Left colon (tissue), 2 donors: ENCODE data around the gene ADORA2B. TPM values are rescaled to one million over a fixed set of nuclear protein-coding genes. Genes with fewer than 3 reads are reported as not detected.
"Not testable (repeated sequence)": the region's sequence is repeated elsewhere in the genome, so short reads cannot be mapped to it uniquely, and the experiment has no call there.

Source experiments
- ATAC-seq: fragments of 200-7000 bp; cut with Tn5 transposase; one replicate; pipeline ENCODE4 v1.9.1; 2020; ENCODE audit warnings: mild to moderate bottlenecking, moderate library complexity
- DNase-seq, 2 donors: peaks; one replicate each; pipeline ENCODE4 v3.0.0-alpha.2; 2020
- intact Hi-C, 2 donors: fragments of 100-400 bp; cut with DNase I in 1 of 2; cut with micrococcal nuclease in 1 of 2; formaldehyde crosslinking; loops; one replicate each; pipeline versions ENCODE4 v1.11.2 to v1.14.0; 2022; cut with DNase I, micrococcal nuclease
- total RNA-seq, 2 donors: library from RNA; stranded (reverse); fragmentation: NEBNext Ultra II Directional; extraction: Animal tissue kit (Norgen Biotek cat#: 25700); gene quantifications; one replicate each; pipeline ENCODE4 v1.2.1, GENCODE V29; 2021
- donor health status: DM: no; HTN: no; CAD: no.
- donor health status: DM: yes; HTN: yes; CAD: no.

ADORA2B gene
- total RNA-seq, 2 donors from 2014 or later, result 28.6 to 31.4 TPM

GRCh38 chr17:15919466-15919865 lies 25.5 kb upstream of the ADORA2B start:
- DNase-seq, result no peak
- intact Hi-C loops, result no loop called here
- no peak for ATAC-seq

GRCh38 chr17:15920758-15921239 lies 24.1 kb upstream of the ADORA2B start:
- no peak for ATAC-seq
- peak in 1 of 2 donors; percentile 57 for DNase-seq
- intact Hi-C loops, result no loop called here

- intact Hi-C loops, result no loop called here
- ATAC-seq (no peak), DNase-seq (no peak)
Observed at GRCh38 chr17:15921640-15922039, 23.3 kb upstream of the ADORA2B start.

- intact Hi-C loops, result no loop called here
- ATAC-seq, result no peak
- DNase-seq, result no peak
Observed at GRCh38 chr17:15922586-15922985, 22.3 kb upstream of the ADORA2B start.

DNA sequence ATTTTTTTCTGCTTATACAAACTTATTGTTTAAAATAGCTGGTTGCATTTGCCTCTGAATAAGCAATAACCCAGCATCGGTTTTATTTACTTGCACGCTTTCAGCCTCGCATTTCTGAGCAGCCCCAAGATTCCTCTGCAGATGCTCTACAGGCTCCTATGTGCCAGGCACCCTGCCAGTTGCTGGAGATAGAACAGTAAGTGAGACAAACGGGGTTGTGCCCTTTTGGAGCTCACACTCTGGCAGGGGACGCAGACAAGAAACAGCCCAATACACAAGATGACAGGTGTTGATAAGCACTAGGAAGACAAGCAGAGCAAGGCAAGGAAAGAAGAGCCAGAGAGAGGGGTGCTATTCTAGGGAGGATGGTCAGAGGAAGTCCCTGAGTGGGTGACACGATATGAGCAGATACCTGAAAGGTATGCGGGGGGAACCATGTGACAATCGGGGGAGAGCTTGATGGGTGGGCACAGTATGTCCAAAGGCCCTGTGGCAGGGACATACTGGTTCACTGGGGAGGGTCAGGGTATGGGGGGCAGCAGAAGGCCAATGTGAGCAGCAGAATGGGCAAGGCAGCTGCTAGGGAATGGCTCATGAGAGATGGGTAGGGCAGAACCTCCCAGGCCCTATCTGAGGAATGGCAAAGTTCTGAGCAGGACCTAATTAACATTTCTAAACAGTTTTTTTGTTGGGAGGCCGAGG lies 18.7 kb upstream of the ADORA2B start:
- DNase-seq (peak; percentile 24 to 67), ATAC-seq (peak; percentile 20)
- intact Hi-C loops, result no loop called here

- ATAC-seq, result no peak
- DNase-seq, result no peak
- intact Hi-C loops, result no loop called here
Observed at GRCh38 chr17:15928286-15928785, 16.6 kb upstream of the ADORA2B start.

- DNase-seq (no peak), ATAC-seq (no peak)
- intact Hi-C loops, result no loop called here
Observed at GRCh38 chr17:15929941-15930340, 15.0 kb upstream of the ADORA2B start.

- no peak for DNase-seq
- intact Hi-C loops, result no loop called here
- no peak for ATAC-seq
Observed at GRCh38 chr17:15930426-15930825, 14.5 kb upstream of the ADORA2B start.

- DNase-seq (no peak), ATAC-seq (no peak)
- intact Hi-C loops, result no loop called here
Observed at GRCh38 chr17:15931394-15931793, 13.5 kb upstream of the ADORA2B start.

GRCh38 chr17:15934866-15935265 lies 10.1 kb upstream of the ADORA2B start:
- intact Hi-C loops, result no loop called here
- ATAC-seq (no peak), DNase-seq (no peak)

GRCh38 chr17:15935891-15936290 lies 9.0 kb upstream of the ADORA2B start:
- DNase-seq, result no peak
- intact Hi-C loops, result no loop called here
- no peak for ATAC-seq

GRCh38 chr17:15936481-15936880 lies 8.4 kb upstream of the ADORA2B start:
- intact Hi-C loops, ATAC-seq, DNase-seq: not testable (repeated sequence)

GRCh38 chr17:15941781-15942180 lies 3.1 kb upstream of the ADORA2B start:
- no peak for ATAC-seq
- no peak for DNase-seq
- intact Hi-C loops, result loop anchor here in 1 of 2 donors (10.0 kb wide), 1 partner anchor 53 kb away; the partner anchor contains the start of genes TTC19 and ZSWIM7

- DNase-seq (no peak), ATAC-seq (no peak)
- intact Hi-C loops, result loop anchor here in 1 of 2 donors (10.0 kb wide), 1 partner anchor 52 kb away; the partner anchor contains the start of genes TTC19 and ZSWIM7
Observed at GRCh38 chr17:15942207-15942833, 2.6 kb upstream of the ADORA2B start.

DNA sequence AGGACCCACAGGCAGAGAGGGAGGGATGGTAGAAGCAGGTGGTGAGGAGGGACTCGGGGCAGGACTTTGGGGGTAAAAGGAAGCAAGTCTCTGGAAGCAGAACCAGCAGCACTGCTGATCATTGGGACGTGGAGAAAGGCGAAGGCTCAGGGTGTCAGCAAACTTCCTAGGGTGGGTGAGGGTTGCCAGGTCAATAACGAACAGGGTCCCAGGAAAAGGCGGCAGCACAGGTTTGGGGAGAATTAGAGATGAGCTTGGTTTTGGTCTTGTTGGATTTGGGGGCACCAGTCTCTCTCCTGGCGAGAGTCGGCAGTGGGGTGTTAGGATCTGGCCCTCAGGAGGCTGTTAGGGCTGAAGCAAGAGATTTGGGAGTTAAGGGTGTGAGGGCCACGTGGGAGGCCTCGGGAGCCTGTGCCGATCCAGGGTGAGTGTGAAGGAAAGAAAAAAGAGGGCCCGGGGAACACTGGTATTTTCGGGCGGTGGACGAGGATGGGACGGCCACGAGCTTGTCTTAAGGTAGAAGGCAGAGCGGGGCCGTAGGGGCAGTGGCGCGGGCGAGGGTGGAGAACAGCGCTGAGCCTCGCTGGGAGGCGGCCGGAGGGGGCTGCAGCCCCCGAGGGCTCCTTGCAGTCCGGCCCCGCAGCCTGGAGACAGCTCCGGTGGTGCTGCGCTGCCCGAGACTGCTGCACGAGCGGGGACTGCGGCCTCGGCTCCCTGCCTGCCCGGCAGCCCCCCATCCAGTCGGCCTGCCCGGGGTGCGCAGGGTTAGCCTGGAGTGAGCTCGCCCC lies 765 bp upstream of the ADORA2B start:
- no peak for DNase-seq
- no peak for ATAC-seq
- intact Hi-C loops, result loop anchor here in 1 of 2 donors (10.0 kb wide), 1 partner anchor 51 kb away; the partner anchor contains the start of genes TTC19 and ZSWIM7

DNA sequence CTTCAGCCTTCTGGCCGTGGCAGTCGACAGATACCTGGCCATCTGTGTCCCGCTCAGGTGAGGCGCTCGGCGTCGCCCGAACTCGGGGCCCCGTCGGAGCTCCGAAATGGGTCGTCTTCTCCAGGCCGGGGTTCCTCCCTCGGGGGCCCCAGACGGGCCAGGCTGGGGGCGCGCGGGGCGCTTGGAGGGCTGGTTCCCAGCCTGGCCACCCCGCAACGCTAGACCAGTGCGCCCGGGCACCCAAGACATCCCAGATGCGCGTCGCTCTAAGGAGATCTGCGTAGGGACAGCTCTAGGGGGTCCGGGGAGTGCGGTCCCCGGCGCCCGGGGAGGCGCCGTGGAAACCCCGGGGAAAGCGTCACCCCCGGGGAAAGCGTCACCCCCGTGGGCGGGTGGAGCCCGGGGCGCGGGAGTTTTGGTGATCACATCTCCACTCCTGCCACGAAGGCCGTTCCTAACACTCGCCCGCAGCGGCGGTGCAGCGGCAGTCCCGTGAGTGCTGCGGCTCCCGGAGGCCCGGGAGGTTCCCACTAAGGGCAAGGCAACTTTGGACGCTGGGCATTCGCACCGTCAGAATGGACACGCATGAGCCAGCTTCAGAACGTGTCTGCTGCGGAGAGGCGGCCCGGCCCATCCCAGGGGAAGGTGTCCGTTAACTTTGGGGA lies 729 bp downstream of the ADORA2B start:
- ATAC-seq, result peak; percentile 16
- peak in 1 of 2 donors; percentile 46 for DNase-seq
- intact Hi-C loops, result loop anchor here in 1 of 2 donors (10.0 kb wide), 1 partner anchor 49 kb away; the partner anchor contains the start of genes TTC19 and ZSWIM7

DNA sequence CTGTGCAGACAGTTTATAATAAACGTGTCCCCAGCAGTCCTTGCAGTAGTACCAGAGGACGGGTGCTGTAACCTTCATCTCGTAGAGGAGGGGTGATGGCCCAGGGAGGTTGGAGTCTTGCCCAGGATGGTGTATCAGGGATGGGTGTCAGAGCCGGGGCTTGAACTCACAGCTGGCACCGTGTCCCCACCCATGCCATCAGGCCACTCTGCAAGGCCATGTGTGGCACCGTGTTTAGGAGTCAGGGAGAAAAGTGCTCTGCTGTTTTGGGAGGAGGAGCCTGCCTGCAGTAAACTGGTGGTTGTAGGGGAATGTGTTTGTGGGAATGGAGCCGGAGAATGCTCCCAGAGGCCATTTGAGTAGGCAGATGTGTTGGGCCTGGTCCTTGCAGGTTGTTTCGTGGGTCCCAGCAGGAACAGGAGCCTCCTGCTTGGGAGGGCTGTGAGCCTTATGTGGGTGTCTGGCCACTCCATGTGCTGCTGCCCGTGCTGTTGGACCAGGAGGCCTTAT lies 1.7 kb downstream of the ADORA2B start:
- intact Hi-C loops, result loop anchor here in 1 of 2 donors (10.0 kb wide), 1 partner anchor 48 kb away; the partner anchor contains the start of genes TTC19 and ZSWIM7
- ATAC-seq, result peak; percentile 14
- DNase-seq, result peak in 1 of 2 donors; percentile 37

GRCh38 chr17:15947271-15947670 lies 2.3 kb downstream of the ADORA2B start:
- peak; percentile 53 for ATAC-seq
- intact Hi-C loops, result loop anchor here in 1 of 2 donors (10.0 kb wide), 1 partner anchor 48 kb away; the partner anchor contains the start of genes TTC19 and ZSWIM7
- DNase-seq, result peak; percentile 43 to 62
